ENCODE data around the gene DAO. TPM values are rescaled to one million over a fixed set of nuclear protein-coding genes. Genes with fewer than 3 reads are reported as not detected.
"Not testable (repeated sequence)": the region's sequence is repeated elsewhere in the genome, so short reads cannot be mapped to it uniquely, and the experiment has no call there.

DAO gene
- total RNA-seq, 1 experiment from 2014 or later, result not detected

- Histone ChIP-seq H3K9me3 (ENCODE audit: insufficient read depth, low read depth) (no peaks in the 10 kb centered on the region), H3K27ac (peak overlapping the region; percentile 92), H3K27me3 (ENCODE audit: insufficient read depth, low read depth) (no peaks in the 10 kb centered on the region), H3K4me1 (replicated peaks; ENCODE audit: insufficient read depth) (peaks cover 34% of the 10 kb centered on the region), H3K9me2 (ENCODE audit: insufficient read depth) (no peaks in the 10 kb centered on the region), H2AFZ (no peak overlapping the region), H3F3A (ENCODE audit: insufficient read depth, low read depth) (peaks cover 40% of the 10 kb centered on the region), H4K20me1 (ENCODE audit: insufficient read depth) (no peaks in the 10 kb centered on the region), H3K4me3 (no peak overlapping the region), H3K4me2 (peak overlapping the region; percentile 62; the same call in 1 of the 2 replicates), H3K79me2 (ENCODE audit: low read depth) (peaks cover 30% of the 10 kb centered on the region), H3K36me3 (ENCODE audit: low read depth) (peaks cover 12% of the 10 kb centered on the region)
- TF ChIP-seq CTCF (conservative IDR thresholded peaks at IDR 0.05) (no peak), EZH2 (IDR thresholded peaks at IDR 0.05; ENCODE audit: low read depth) (no peak)
- intact Hi-C loops (cut with micrococcal nuclease; ENCODE audit: unreplicated experiment), result loop anchor here (2.0 kb wide), 1 partner anchor 111 kb away; no protein-coding TSS in a partner anchor
- ChIA-PET CTCF (interaction anchor here (0.7 kb wide), 1 partner anchor 17 kb away, joined by 4 read pairs; the partner anchor contains the start of gene SSH1), POLR2A (ENCODE audit: unreplicated experiment) (no interaction called here)
- no TSS peak for BruUV-seq (replicated peaks)
- DNase-seq, result no peak
Observed at GRCh38 chr12:108839890-108840230, 40.0 kb upstream of the DAO start.

GRCh38 chr12:108840605-108841332 lies 39.1 kb upstream of the DAO start:
- Histone ChIP-seq H3K9me2 (ENCODE audit: insufficient read depth) (no peaks in the 10 kb centered on the region), H3K9me3 (ENCODE audit: insufficient read depth, low read depth) (no peaks in the 10 kb centered on the region), H3K4me2 (no peak overlapping the region), H3K27me3 (ENCODE audit: insufficient read depth, low read depth) (no peaks in the 10 kb centered on the region), H3K36me3 (ENCODE audit: low read depth) (peaks cover 6% of the 10 kb centered on the region), H2AFZ (no peak overlapping the region), H3K4me1 (replicated peaks; ENCODE audit: insufficient read depth) (peaks cover 34% of the 10 kb centered on the region), H4K20me1 (ENCODE audit: insufficient read depth) (no peaks in the 10 kb centered on the region), H3K4me3 (no peak overlapping the region), H3K79me2 (ENCODE audit: low read depth) (peaks cover 24% of the 10 kb centered on the region), H3F3A (ENCODE audit: insufficient read depth, low read depth) (peaks cover 36% of the 10 kb centered on the region), H3K27ac (peak overlapping the region; percentile 16; the same call in 1 of the 2 replicates)
- POLR2A ChIA-PET (ENCODE audit: unreplicated experiment), result no interaction called here
- intact Hi-C loops (cut with micrococcal nuclease; ENCODE audit: unreplicated experiment), result no loop called here
- no peak for TF ChIP-seq EZH2 (IDR thresholded peaks at IDR 0.05; ENCODE audit: low read depth)
- no peak for TF ChIP-seq CTCF (conservative IDR thresholded peaks at IDR 0.05)
- CTCF ChIA-PET, result no interaction called here
- DNase-seq, result no peak
- BruUV-seq (replicated peaks), result no TSS peak

- CTCF ChIA-PET, result interaction anchor here (0.6 kb wide), 1 partner anchor 219 kb away, joined by 3 read pairs; no protein-coding TSS in a partner anchor
- H3K36me3 ChIP-seq (ENCODE audit: low read depth); H3K9me3 ChIP-seq (ENCODE audit: insufficient read depth, low read depth); H3K27ac ChIP-seq; H3K4me2 ChIP-seq; H2AFZ ChIP-seq; H3K27me3 ChIP-seq (ENCODE audit: insufficient read depth, low read depth); BruUV-seq (replicated peaks); H3K4me3 ChIP-seq; H4K20me1 ChIP-seq (ENCODE audit: insufficient read depth); DNase-seq; intact Hi-C loops (cut with micrococcal nuclease; ENCODE audit: unreplicated experiment); H3K9me2 ChIP-seq (ENCODE audit: insufficient read depth); POLR2A ChIA-PET (ENCODE audit: unreplicated experiment): not testable (repeated sequence)
- H3K79me2 ChIP-seq (ENCODE audit: low read depth), result peaks cover 16% of the 10 kb centered on the region
- H3F3A ChIP-seq (ENCODE audit: insufficient read depth, low read depth), result peaks cover 34% of the 10 kb centered on the region
- peaks cover 33% of the 10 kb centered on the region for H3K4me1 ChIP-seq (replicated peaks; ENCODE audit: insufficient read depth)
Observed at GRCh38 chr12:108841825-108842224, 38.1 kb upstream of the DAO start.

Data from PC-9 (cell line).